ENCODE results near the gene GALNT17.

DNA sequence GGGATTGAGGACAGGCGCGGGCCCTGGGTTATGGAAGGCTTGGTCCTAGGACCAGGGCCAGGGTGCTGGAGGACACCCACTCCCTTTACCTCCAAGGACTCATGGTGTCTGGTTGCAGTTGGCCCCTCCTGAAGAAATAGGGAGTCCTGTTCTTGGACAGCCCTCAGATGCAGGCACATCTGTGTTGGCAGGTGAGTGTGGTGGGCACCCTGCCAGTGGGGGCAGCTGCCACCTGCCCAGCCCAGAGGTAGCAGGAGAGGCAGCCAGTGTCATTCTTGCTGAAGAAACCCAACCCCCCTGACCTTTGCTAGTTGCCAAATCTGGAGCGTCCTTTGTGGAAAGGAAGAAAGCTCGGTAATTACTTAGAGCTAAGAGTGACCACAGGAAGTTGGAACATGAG is 8.3 kb downstream of the GALNT17 start:
- TF ChIP-seq HDGF (IDR thresholded peaks at IDR 0.05; ENCODE audit: borderline replicate concordance) (no peak), NFRKB (IDR thresholded peaks at IDR 0.05) (no peak), BHLHE40 (IDR thresholded peaks at IDR 0.05; ENCODE audit: borderline replicate concordance) (no peak), ELF4 (IDR thresholded peaks at IDR 0.05) (no peak), ZNF384 (IDR thresholded peaks at IDR 0.05) (no peak), SP1 (IDR thresholded peaks at IDR 0.05) (no peak), SUZ12 (IDR thresholded peaks at IDR 0.05) (no peak), ARNT (IDR thresholded peaks at IDR 0.05) (no peak), L3MBTL2 (conservative IDR thresholded peaks at IDR 0.05) (no peak), FOXM1 (IDR thresholded peaks at IDR 0.05; ENCODE audit: borderline replicate concordance) (no peak)
